Panc1 (cell line): Measurements from ENCODE around the gene TMEM217. TPM values are rescaled to one million over a fixed set of nuclear protein-coding genes. Genes with fewer than 3 reads are reported as not detected.

ENCODE experiments used
- ATAC-seq: fragments of 200-7000 bp; cut with Tn5 transposase; 2 replicates; pipeline ENCODE4 v1.9.1; 2020; ENCODE audit warnings: mild to moderate bottlenecking, moderate library complexity
- BruUV-seq: library from RNA; stranded (reverse); fragments of 400-500 nt; replicated peaks from 2 replicates; lab custom pipeline; 2021; lab: Mats Ljungman, UMichigan
- CTCF ChIA-PET: fragments of 300-600 bp; sonication (Branson Sonifier 250); formaldehyde crosslinking; loops from one replicate; lab custom pipeline; 2022; ENCODE audit warnings: antibody characterized with exemption; lab: Charles Lee
- POLR2A ChIA-PET: fragments of 300-600 bp; sonication (Branson Sonifier 250); formaldehyde crosslinking; loops from one replicate; lab custom pipeline; 2022; ENCODE audit warnings: antibody characterized with exemption; lab: Charles Lee
- DNase-seq: peaks from one replicate; pipeline ENCODE4 v3.0.0-alpha.2; 2010; ENCODE audit warnings: low read depth, low spot score
- H3K27ac ChIP-seq: 2 replicates; pipeline ENCODE4 v1.5.1; 2011; ENCODE audit warnings: mild to moderate bottlenecking, low read length, inconsistent platforms
- H3K27me3 ChIP-seq: fragments of 200-500 bp; sonication (Bioruptor generic); 2 replicates; pipeline ENCODE4 v1.6.0; 2014; ENCODE audit warnings: low read length, inconsistent platforms; ENCODE audit not compliant: control insufficient read depth, insufficient read depth
- H3K36me3 ChIP-seq: fragments of 200-500 bp; sonication (Bioruptor generic); 2 replicates; pipeline ENCODE4 v1.5.1; 2014; ENCODE audit warnings: inconsistent platforms, mild to moderate bottlenecking, low read length, moderate library complexity; ENCODE audit not compliant: control insufficient read depth, insufficient read depth
- H3K4me1 ChIP-seq: 2 replicates; pipeline ENCODE4 v1.5.1; 2011; ENCODE audit warnings: inconsistent platforms, mild to moderate bottlenecking, low read length, moderate library complexity; ENCODE audit not compliant: control insufficient read depth, insufficient read depth
- H3K4me3 ChIP-seq, 2 experiments: 2 replicates each; pipeline ENCODE4 v1.5.1; 2011 to 2012; ENCODE audit warnings: low read depth in 2 of 2, low read length in 2 of 2, mild to moderate bottlenecking in 2 of 2, inconsistent platforms in 1 of 2, moderate library complexity in 1 of 2
- H3K9me3 ChIP-seq: fragments of 200-500 bp; sonication (Bioruptor generic); 2 replicates; pipeline ENCODE4 v1.5.1; 2014; ENCODE audit warnings: low read depth, mild to moderate bottlenecking, inconsistent platforms, low read length, moderate library complexity; ENCODE audit not compliant: control insufficient read depth, insufficient read depth
- POLR2AphosphoS5 ChIP-seq: IDR thresholded peaks from 2 replicates; pipeline ENCODE4 v1.6.1; 2012; ENCODE audit warnings: mild to moderate bottlenecking, low read depth, low read length, moderate library complexity
- SIN3A ChIP-seq: IDR thresholded peaks from 2 replicates; pipeline ENCODE4 v1.6.1; 2012; ENCODE audit warnings: low read depth, mild to moderate bottlenecking, low read length, moderate library complexity, borderline replicate concordance; ENCODE audit not compliant: insufficient read depth
- TCF7L2 ChIP-seq: IDR thresholded peaks from 2 replicates; pipeline ENCODE4 v1.6.1; 2011; ENCODE audit warnings: mild to moderate bottlenecking, low read depth, low read length, inconsistent platforms
- in situ Hi-C: cut with HindIII; loops from 2 replicates; pipeline ENCODE4 v1.10.0; 2016; ENCODE audit warnings: low sequenced_read_pairs, low pct_unique_long_range_greater_than_20kb
- intact Hi-C: fragments of 100-400 bp; cut with micrococcal nuclease; formaldehyde crosslinking; loops from one replicate; pipeline ENCODE4 v1.10.0; 2022; ENCODE audit not compliant: unreplicated experiment
- total RNA-seq: library from RNA; stranded (reverse); gene quantifications from one replicate; pipeline ENCODE4 v1.2.1, GENCODE V29; 2021; ENCODE audit not compliant: unreplicated experiment
- TF ChIP-seq, protein P1 (sequence below): fragments of 450-650 bp; IDR thresholded peaks from 2 replicates; pipeline ENCODE4 v1.5.1; 2017; ENCODE audit warnings: mild to moderate bottlenecking
- TF ChIP-seq, protein P2 (sequence below), 2 experiments: IDR thresholded peaks; 2 replicates each; pipeline ENCODE4 v1.6.1; 2011 to 2012; ENCODE audit warnings: low read depth in 2 of 2, control low read depth in 1 of 2, low read length in 1 of 2, mild to moderate bottlenecking in 1 of 2, moderate library complexity in 1 of 2; ENCODE audit not compliant: insufficient read depth in 1 of 2

TMEM217 gene
- total RNA-seq, 1 experiment from 2014 or later = 4.0 TPM

- in situ Hi-C loops (no loop called here), intact Hi-C loops (no loop called here)
- ChIA-PET POLR2A (interaction anchor here (0.6 kb wide), 1 partner anchor 140 kb away, joined by 4 read pairs; no protein-coding TSS in a partner anchor), CTCF (no interaction called here)
- ATAC-seq = no peak
- H3K4me3 ChIP-seq = no peak overlapping the region
- peaks cover 6% of the 10 kb centered on the region; the same call in 1 of the 2 replicates for H3K4me1 ChIP-seq
- no TSS peak for BruUV-seq
- 0 out of 2 replicates have a peak, but pooled peaks cover 6% of the 10 kb centered on the region for H3K9me3 ChIP-seq
- no peak for DNase-seq
- H3K36me3 ChIP-seq = no peaks in the 10 kb centered on the region
- TF ChIP-seq POLR2AphosphoS5 = no peak
- TF ChIP-seq, protein P1, sequence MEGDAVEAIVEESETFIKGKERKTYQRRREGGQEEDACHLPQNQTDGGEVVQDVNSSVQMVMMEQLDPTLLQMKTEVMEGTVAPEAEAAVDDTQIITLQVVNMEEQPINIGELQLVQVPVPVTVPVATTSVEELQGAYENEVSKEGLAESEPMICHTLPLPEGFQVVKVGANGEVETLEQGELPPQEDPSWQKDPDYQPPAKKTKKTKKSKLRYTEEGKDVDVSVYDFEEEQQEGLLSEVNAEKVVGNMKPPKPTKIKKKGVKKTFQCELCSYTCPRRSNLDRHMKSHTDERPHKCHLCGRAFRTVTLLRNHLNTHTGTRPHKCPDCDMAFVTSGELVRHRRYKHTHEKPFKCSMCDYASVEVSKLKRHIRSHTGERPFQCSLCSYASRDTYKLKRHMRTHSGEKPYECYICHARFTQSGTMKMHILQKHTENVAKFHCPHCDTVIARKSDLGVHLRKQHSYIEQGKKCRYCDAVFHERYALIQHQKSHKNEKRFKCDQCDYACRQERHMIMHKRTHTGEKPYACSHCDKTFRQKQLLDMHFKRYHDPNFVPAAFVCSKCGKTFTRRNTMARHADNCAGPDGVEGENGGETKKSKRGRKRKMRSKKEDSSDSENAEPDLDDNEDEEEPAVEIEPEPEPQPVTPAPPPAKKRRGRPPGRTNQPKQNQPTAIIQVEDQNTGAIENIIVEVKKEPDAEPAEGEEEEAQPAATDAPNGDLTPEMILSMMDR = no peak
- no peak for TF ChIP-seq SIN3A
- TF ChIP-seq TCF7L2 = no peak
- TF ChIP-seq, protein P2, sequence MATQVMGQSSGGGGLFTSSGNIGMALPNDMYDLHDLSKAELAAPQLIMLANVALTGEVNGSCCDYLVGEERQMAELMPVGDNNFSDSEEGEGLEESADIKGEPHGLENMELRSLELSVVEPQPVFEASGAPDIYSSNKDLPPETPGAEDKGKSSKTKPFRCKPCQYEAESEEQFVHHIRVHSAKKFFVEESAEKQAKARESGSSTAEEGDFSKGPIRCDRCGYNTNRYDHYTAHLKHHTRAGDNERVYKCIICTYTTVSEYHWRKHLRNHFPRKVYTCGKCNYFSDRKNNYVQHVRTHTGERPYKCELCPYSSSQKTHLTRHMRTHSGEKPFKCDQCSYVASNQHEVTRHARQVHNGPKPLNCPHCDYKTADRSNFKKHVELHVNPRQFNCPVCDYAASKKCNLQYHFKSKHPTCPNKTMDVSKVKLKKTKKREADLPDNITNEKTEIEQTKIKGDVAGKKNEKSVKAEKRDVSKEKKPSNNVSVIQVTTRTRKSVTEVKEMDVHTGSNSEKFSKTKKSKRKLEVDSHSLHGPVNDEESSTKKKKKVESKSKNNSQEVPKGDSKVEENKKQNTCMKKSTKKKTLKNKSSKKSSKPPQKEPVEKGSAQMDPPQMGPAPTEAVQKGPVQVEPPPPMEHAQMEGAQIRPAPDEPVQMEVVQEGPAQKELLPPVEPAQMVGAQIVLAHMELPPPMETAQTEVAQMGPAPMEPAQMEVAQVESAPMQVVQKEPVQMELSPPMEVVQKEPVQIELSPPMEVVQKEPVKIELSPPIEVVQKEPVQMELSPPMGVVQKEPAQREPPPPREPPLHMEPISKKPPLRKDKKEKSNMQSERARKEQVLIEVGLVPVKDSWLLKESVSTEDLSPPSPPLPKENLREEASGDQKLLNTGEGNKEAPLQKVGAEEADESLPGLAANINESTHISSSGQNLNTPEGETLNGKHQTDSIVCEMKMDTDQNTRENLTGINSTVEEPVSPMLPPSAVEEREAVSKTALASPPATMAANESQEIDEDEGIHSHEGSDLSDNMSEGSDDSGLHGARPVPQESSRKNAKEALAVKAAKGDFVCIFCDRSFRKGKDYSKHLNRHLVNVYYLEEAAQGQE (IDR thresholded peaks at IDR 0.05; ENCODE audit: insufficient read depth in 1 of 2, low read depth in 2 of 2, low read length in 1 of 2) = no peak
- no peak overlapping the region for H3K27ac ChIP-seq
- no peaks in the 10 kb centered on the region for H3K27me3 ChIP-seq
Observed at GRCh38 chr6:37265860-37266259, 7.9 kb upstream of the TMEM217 start.

- Histone ChIP-seq H3K27me3 (no peaks in the 10 kb centered on the region), H3K4me1 (peaks cover 6% of the 10 kb centered on the region; the same call in 1 of the 2 replicates), H3K4me3 (no peak overlapping the region), H3K36me3 (no peaks in the 10 kb centered on the region), H3K9me3 (0 out of 2 replicates have a peak, but pooled peaks cover 6% of the 10 kb centered on the region), H3K27ac (no peak overlapping the region)
- ATAC-seq (no peak), DNase-seq (no peak)
- in situ Hi-C loops = no loop called here
- TF ChIP-seq SIN3A = no peak
- TF ChIP-seq, protein P2 (IDR thresholded peaks at IDR 0.05; ENCODE audit: insufficient read depth in 1 of 2, low read depth in 2 of 2, low read length in 1 of 2) = no peak
- TF ChIP-seq, protein P1 = no peak
- no peak for TF ChIP-seq TCF7L2
- TF ChIP-seq POLR2AphosphoS5 = no peak
- ChIA-PET CTCF (no interaction called here), POLR2A (no interaction called here)
- intact Hi-C loops = no loop called here
- no TSS peak for BruUV-seq
Observed at GRCh38 chr6:37265001-37265400, 7.1 kb upstream of the TMEM217 start.
